PFSK-1 (cell line): ENCODE results near the gene FIBP.

ENCODE experiments used
- POLR2AphosphoS5 ChIP-seq: IDR thresholded peaks from 2 replicates; pipeline ENCODE4 v1.6.1; 2012; ENCODE audit warnings: low read depth, mild to moderate bottlenecking, control low read depth, low read length, moderate library complexity
- SIN3A ChIP-seq: IDR thresholded peaks from 2 replicates; pipeline ENCODE4 v1.6.1; 2012; ENCODE audit warnings: mild to moderate bottlenecking, low read length, moderate library complexity, borderline replicate concordance; ENCODE audit not compliant: insufficient read depth
- TAF1 ChIP-seq: IDR thresholded peaks from 2 replicates; pipeline ENCODE4 v1.6.1; 2012; ENCODE audit warnings: low read length, control low read depth, borderline replicate concordance; ENCODE audit not compliant: insufficient read depth
- TF ChIP-seq, protein P1 (sequence below), 2 experiments: IDR thresholded peaks; 2 replicates each; pipeline versions ENCODE4 v1.6.1 to v1.8.0; 2011 to 2012; ENCODE audit warnings: low read depth in 2 of 2, low read length in 2 of 2, control low read depth in 1 of 2, inconsistent platforms in 1 of 2, mild to moderate bottlenecking in 1 of 2, moderate library complexity in 1 of 2; ENCODE audit not compliant: insufficient read depth in 1 of 2

DNA sequence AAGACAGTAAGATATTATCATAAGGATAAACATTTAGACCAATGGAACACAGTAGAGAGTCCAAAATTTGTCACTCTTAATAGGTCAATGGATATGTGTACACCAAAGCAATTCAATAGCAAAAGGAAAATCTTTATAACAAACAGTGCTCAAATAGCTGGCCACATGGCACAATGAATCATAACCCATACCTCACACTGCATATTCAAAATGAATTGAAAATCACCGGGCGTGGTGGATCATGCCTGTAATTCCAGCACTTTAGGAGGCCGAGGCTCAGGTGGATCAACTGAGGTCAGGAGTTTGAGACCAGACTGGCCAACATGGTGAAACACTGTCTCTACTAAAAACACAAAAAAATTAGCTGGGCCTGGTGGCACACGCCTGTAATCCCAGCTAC, 46.1 kb downstream of the FIBP start:
- TF ChIP-seq POLR2AphosphoS5 (no peak), TAF1 (no peak), SIN3A (no peak)
- TF ChIP-seq, protein P1, sequence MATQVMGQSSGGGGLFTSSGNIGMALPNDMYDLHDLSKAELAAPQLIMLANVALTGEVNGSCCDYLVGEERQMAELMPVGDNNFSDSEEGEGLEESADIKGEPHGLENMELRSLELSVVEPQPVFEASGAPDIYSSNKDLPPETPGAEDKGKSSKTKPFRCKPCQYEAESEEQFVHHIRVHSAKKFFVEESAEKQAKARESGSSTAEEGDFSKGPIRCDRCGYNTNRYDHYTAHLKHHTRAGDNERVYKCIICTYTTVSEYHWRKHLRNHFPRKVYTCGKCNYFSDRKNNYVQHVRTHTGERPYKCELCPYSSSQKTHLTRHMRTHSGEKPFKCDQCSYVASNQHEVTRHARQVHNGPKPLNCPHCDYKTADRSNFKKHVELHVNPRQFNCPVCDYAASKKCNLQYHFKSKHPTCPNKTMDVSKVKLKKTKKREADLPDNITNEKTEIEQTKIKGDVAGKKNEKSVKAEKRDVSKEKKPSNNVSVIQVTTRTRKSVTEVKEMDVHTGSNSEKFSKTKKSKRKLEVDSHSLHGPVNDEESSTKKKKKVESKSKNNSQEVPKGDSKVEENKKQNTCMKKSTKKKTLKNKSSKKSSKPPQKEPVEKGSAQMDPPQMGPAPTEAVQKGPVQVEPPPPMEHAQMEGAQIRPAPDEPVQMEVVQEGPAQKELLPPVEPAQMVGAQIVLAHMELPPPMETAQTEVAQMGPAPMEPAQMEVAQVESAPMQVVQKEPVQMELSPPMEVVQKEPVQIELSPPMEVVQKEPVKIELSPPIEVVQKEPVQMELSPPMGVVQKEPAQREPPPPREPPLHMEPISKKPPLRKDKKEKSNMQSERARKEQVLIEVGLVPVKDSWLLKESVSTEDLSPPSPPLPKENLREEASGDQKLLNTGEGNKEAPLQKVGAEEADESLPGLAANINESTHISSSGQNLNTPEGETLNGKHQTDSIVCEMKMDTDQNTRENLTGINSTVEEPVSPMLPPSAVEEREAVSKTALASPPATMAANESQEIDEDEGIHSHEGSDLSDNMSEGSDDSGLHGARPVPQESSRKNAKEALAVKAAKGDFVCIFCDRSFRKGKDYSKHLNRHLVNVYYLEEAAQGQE (IDR thresholded peaks at IDR 0.05; ENCODE audit: insufficient read depth in 1 of 2, low read depth in 2 of 2, low read length in 2 of 2): no peak
